Measurements from ENCODE around the gene DENND4B.
A peak's percentile ranks its signal among the peaks of the same experiment; 100 is the strongest.

Gene DENND4B

DNA sequence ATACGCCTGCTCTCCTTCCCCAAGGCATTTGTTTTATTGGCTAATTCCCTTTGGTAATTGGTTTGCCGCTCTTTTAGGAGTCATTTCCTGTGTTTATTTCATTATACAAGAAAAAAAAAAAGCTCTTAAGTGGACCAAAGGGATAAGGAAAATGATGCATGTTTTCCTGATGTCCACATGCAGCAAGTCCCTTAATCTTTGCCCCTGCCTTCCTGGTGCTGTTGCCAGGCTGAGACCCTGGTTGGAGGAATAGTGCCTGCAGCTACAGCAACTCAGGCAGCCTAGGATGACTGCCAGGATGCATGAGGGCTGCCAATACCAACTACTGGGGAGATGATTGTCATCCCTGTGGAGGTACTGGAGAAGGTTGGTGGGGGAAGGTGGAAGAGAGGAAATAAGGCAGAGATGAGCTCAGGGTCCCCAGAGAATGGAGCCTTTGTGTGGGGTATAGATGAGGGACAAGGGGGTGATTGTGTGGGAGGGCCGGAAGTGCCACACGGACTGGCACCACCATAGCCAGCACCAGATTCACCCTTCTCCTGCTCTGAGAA is 17.7 kb downstream of the DENND4B start:
- no peak for DNase-seq (ENCODE audit: low read depth)
- no peak overlapping the region for H3K4me3 ChIP-seq (ENCODE audit: low read depth, low read length)
- TF ChIP-seq, protein P1, sequence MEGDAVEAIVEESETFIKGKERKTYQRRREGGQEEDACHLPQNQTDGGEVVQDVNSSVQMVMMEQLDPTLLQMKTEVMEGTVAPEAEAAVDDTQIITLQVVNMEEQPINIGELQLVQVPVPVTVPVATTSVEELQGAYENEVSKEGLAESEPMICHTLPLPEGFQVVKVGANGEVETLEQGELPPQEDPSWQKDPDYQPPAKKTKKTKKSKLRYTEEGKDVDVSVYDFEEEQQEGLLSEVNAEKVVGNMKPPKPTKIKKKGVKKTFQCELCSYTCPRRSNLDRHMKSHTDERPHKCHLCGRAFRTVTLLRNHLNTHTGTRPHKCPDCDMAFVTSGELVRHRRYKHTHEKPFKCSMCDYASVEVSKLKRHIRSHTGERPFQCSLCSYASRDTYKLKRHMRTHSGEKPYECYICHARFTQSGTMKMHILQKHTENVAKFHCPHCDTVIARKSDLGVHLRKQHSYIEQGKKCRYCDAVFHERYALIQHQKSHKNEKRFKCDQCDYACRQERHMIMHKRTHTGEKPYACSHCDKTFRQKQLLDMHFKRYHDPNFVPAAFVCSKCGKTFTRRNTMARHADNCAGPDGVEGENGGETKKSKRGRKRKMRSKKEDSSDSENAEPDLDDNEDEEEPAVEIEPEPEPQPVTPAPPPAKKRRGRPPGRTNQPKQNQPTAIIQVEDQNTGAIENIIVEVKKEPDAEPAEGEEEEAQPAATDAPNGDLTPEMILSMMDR (IDR thresholded peaks at IDR 0.05; ENCODE audit: control insufficient read depth, extremely low read depth, insufficient read depth) = no peak

DNA sequence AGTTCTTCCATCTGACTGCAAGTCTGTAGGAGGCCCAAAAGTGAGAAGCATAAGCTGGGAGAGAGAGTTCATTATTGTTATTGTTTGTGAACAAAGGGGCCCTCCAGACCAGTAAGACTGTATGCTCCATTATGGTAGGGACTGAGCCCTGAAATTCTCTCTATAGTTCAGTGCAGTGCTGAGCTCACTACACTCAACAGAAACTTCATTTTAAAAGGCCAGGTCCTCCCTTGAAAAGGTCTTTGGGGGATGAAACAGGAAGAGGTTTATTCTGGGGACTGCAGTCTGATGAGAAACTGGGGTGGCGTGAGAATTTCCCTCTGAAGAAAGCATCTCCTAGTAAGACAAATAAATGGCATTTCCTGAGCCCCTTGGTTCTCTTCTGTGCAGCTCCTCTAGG is 18.3 kb downstream of the DENND4B start:
- H3K4me3 ChIP-seq (ENCODE audit: low read depth, low read length) = no peak overlapping the region
- TF ChIP-seq, protein P1 (IDR thresholded peaks at IDR 0.05; ENCODE audit: control insufficient read depth, extremely low read depth, insufficient read depth) = no peak
- DNase-seq (ENCODE audit: low read depth) = no peak

DNA sequence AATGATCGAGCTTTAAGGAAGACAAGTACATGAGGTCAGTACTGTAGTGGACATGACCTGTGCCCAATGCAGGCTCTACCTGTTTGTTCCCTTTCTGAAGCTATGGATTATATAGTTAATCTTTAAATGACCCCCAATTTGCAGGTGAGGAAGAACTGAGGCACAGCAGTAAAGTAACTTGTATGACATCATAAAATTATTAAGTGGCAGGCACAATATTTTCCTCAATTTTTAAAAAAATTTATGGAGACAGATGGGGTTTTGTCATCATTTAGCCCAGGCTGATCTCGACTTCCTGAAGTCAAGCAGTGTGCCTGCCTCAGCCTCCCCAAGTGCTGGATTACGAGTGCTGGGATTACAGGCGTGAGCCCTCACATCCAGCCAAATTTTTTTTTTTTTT is 20.1 kb downstream of the DENND4B start:
- DNase-seq (ENCODE audit: low read depth) = no peak
- H3K4me3 ChIP-seq (ENCODE audit: low read depth, low read length) = no peak overlapping the region
- TF ChIP-seq, protein P1 (IDR thresholded peaks at IDR 0.05; ENCODE audit: control insufficient read depth, extremely low read depth, insufficient read depth) = no peak

DNA sequence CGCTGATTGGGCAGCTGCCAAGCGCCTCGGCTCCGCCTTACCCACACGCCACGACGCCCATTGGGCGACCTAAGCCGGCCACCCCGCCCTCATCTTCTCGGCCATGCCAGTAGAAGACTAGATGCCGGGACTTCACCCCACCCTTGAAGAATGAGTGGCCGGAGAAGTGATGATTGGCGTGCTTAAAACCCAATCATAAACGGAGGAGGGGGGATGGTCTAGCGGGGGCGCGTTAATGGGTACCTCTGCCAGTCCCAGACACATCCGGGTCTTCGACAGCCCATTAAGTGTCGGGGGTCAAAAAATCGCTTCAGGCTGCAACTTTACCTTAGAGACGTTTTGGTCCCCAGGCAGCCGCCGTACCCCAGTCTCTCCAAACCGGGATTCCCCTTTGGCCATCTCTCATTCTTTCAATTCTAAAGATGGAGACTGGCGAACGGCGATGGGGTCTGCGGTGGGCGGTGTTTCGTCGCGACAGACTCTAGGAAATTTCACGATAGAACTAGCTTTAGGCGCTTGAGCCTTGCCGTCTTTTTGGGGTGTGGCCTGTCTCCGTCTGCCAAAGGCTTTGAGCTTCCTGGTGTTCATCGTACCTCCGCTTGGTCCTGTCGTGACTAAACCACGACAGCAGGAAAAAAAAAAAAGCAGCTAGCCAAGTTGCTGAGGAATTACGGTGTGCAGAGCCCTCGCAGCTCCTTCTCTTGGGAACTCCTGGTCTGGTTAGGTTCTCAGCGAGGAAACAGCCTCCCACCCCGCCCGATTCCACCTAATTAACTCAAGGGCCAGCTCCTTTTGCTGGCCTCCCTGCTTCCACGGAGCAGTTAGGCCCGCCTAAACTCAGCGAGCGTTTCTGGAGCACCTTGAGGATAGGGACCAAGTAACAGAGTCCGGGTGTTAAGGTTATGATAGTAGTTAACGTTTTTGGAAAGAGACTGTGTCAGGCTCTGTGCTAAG is 23.3 kb downstream of the DENND4B start, which contains the start of gene GATAD2B:
TSS of gene GATAD2B (minus strand) at position 1 of the 954 bp plus-strand sequence. CDS start 94,625 bp downstream, outside the sequence.
- H3K4me3 ChIP-seq (ENCODE audit: low read depth, low read length) = peak within 1 kb of the TSS; percentile 57
- TF ChIP-seq, protein P1 (IDR thresholded peaks at IDR 0.05; ENCODE audit: control insufficient read depth, extremely low read depth, insufficient read depth) = no peak
- peak; percentile 100 for DNase-seq (ENCODE audit: low read depth)

DNA sequence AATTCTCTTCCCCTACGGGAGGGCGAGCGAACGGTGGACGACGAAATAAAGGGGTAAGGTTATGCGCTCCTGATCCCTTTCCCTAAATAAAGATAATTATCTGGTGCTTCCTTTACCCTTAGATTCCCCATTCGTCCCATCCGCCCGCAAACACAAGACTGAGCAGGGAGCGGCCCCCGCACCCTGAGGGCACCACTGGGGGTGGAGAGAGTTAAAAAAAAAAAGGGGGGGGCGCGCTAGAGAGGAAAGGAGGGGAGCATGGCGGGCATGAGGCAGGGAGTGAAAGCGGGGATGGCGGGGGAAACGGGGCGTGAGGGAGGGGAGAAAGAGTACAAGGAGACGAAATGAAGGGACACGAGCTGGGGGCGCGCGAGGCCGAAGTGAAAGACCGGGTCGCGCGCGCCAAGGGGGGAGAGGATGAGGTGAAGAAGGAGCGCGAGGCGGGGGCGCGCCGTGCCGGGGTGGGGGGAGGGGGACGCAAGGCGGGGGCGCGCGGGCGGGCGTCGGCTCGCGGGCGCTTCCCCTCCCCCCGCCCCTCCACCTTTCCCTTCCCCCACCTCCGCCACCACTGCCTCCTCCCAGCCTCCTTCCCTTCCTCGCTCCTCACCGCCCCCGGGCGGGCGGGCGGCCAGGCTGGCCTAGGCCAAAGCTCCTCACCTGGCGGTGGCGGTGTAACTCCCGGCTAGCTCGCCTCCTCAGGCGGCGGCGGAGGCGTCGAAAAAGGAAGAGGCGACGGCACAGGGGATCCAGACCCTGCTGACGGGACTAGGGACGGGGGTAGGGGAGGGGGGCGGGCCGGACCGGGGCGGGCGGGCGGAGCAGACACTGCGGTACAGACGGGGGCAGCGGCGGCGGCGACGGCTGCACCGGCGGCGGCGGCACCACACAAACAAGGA is 24.2 kb downstream of the DENND4B start:
- TF ChIP-seq, protein P1 (IDR thresholded peaks at IDR 0.05; ENCODE audit: control insufficient read depth, extremely low read depth, insufficient read depth) = peak; percentile 31; the same call in 1 of the 2 replicates
- peak; percentile 21 for DNase-seq (ENCODE audit: low read depth)
- peak overlapping the region; percentile 57 for H3K4me3 ChIP-seq (ENCODE audit: low read depth, low read length)

DNA sequence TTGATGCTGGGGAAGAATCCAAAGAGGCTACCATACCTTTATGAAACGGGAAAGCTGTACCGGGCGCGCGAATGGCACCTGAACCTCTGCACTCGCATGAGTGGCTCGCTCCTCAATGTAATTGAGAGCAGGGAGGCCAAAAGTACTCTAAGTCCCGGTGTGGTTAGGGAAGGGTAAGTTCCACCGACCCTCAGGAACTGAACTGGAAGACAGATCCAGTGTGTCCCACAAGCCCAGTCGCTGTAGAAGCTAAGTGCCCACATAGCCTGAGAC is 24.8 kb downstream of the DENND4B start:
- DNase-seq (ENCODE audit: low read depth) = no peak
- H3K4me3 ChIP-seq (ENCODE audit: low read depth, low read length) = peak overlapping the region; percentile 57
- TF ChIP-seq, protein P1 (IDR thresholded peaks at IDR 0.05; ENCODE audit: control insufficient read depth, extremely low read depth, insufficient read depth) = no peak

All from LNCaP clone FGC (cell line).